ENCODE measurements around the gene ACP1. TPM values are rescaled to one million over a fixed set of nuclear protein-coding genes. Genes with fewer than 3 reads are reported as not detected.
"Not testable (repeated sequence)": the region's sequence is repeated elsewhere in the genome, so short reads cannot be mapped to it uniquely, and the experiment has no call there.

Gene ACP1
- total RNA-seq, 2 experiments from 2014 or later, result 89.7 to 93.2 TPM

DNA sequence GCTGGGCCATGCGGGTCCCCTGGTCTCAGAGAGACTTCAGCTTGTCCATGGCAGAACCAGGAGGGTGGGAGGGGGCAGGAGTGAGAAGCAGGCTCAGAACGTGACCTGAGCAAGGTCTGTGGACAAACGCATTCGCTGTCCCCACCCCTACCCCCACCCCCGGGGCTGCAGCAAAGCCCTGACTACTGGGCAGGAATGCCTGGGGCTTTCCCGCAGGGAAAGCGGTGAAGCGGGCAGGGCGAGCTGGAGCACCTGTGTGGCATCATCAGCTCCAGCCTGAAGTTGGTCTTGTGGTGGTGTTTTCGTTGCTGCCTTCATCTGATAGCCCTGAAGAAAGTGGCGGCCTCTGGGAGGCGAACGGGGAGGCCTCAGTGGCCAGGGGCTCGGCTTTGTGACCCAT is 49.2 kb downstream of the ACP1 start:
- no peak overlapping the region for H3K27ac Mint-ChIP-seq
- no peaks in the 10 kb centered on the region for H3K9me3 Mint-ChIP-seq
- intact Hi-C loops (cut with DNase I, micrococcal nuclease), result no loop called here
- DNase-seq, result no peak
- Histone ChIP-seq H3K36me3 (ENCODE audit: insufficient read depth, low read length) (no peaks in the 10 kb centered on the region), H3K9me3 (ENCODE audit: control insufficient read depth in 1 of 2, insufficient read depth in 1 of 2, low read length in 2 of 2) (peaks cover 0 to 13% of the 10 kb centered on the region in 2 experiments), H3K27me3 (ENCODE audit: control insufficient read depth in 1 of 2, insufficient read depth in 2 of 2, low read length in 2 of 2) (no peaks in the 10 kb centered on the region), H3K27ac (ENCODE audit: low read depth in 1 of 2, low read length in 2 of 2) (no peak overlapping the region), H3K4me3 (ENCODE audit: low read length) (no peak overlapping the region), H3K4me1 (ENCODE audit: insufficient read depth, low read length) (no peaks in the 10 kb centered on the region)
- ATAC-seq (ENCODE audit: poor library complexity), result no peak
- peaks cover 10% of the 10 kb centered on the region for H3K4me1 Mint-ChIP-seq (ENCODE audit: low read depth)
- CTCF ChIA-PET, result no interaction called here
- POLR2A ChIA-PET, result no interaction called here
- H3K4me3 Mint-ChIP-seq, result no peak overlapping the region
- TF ChIP-seq, protein P1, sequence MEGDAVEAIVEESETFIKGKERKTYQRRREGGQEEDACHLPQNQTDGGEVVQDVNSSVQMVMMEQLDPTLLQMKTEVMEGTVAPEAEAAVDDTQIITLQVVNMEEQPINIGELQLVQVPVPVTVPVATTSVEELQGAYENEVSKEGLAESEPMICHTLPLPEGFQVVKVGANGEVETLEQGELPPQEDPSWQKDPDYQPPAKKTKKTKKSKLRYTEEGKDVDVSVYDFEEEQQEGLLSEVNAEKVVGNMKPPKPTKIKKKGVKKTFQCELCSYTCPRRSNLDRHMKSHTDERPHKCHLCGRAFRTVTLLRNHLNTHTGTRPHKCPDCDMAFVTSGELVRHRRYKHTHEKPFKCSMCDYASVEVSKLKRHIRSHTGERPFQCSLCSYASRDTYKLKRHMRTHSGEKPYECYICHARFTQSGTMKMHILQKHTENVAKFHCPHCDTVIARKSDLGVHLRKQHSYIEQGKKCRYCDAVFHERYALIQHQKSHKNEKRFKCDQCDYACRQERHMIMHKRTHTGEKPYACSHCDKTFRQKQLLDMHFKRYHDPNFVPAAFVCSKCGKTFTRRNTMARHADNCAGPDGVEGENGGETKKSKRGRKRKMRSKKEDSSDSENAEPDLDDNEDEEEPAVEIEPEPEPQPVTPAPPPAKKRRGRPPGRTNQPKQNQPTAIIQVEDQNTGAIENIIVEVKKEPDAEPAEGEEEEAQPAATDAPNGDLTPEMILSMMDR (IDR thresholded peaks at IDR 0.05), result no peak
- peaks cover 12% of the 10 kb centered on the region for H3K27me3 Mint-ChIP-seq
- no peaks in the 10 kb centered on the region for H3K36me3 Mint-ChIP-seq (ENCODE audit: low read depth)

DNA sequence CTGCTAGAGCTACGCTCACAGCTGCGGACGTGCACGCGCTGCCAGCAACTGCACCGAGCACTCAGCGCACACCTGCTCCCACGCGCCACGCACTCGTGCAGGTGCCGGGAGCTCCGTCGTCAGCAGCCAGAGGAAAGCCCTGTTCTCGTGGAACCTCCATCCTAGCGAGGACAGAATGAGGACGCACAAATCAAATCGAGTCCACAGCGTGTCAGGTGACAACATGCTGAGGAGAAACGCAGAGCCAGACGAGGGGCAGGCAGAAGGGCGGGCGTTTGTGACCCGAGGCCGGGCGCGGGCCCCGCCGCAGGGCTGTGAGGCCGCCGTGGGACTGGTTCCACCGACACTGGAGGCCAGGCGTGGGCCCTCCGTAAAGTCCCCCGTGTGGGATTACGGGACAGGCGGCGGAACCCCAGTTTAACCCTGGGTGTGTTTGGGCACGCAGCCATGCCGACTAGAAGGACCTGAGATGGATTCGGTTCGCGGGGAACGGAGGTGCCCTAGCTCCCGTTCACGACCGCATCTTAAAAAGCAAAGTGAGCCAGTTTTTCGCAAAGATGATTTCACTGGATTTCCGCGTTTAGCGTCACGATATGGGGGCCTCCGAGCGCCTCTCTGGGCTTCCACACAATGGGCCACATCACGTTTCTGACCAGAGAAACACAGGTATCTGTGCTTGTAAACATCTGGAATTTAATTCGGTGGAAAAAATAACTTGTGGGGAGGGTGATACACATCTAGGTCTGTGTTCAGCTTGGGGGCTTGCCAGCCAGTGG is 50.0 kb downstream of the ACP1 start:
- TF ChIP-seq, protein P1 (IDR thresholded peaks at IDR 0.05), result no peak
- H3K9me3 Mint-ChIP-seq, result no peaks in the 10 kb centered on the region
- ChIA-PET CTCF (interaction anchor here (0.9 kb wide), 1 partner anchor 18 kb away, joined by 3 read pairs; no protein-coding TSS in a partner anchor), POLR2A (no interaction called here)
- Histone ChIP-seq H3K27me3 (ENCODE audit: control insufficient read depth in 1 of 2, insufficient read depth in 2 of 2, low read length in 2 of 2) (no peaks in the 10 kb centered on the region), H3K36me3 (ENCODE audit: insufficient read depth, low read length) (no peaks in the 10 kb centered on the region), H3K4me3 (ENCODE audit: low read length) (no peak overlapping the region), H3K4me1 (ENCODE audit: insufficient read depth, low read length) (no peaks in the 10 kb centered on the region), H3K9me3 (ENCODE audit: control insufficient read depth in 1 of 2, insufficient read depth in 1 of 2, low read length in 2 of 2) (peaks cover 0 to 19% of the 10 kb centered on the region in 2 experiments), H3K27ac (ENCODE audit: low read depth in 1 of 2, low read length in 2 of 2) (no peak overlapping the region)
- intact Hi-C loops (cut with DNase I, micrococcal nuclease), result no loop called here
- no peaks in the 10 kb centered on the region for H3K36me3 Mint-ChIP-seq (ENCODE audit: low read depth)
- ATAC-seq (ENCODE audit: poor library complexity) (no peak), DNase-seq (no peak)
- no peak overlapping the region for H3K4me3 Mint-ChIP-seq
- H3K4me1 Mint-ChIP-seq (ENCODE audit: low read depth), result peaks cover 10% of the 10 kb centered on the region
- no peak overlapping the region for H3K27ac Mint-ChIP-seq
- H3K27me3 Mint-ChIP-seq, result peaks cover 12% of the 10 kb centered on the region

DNA sequence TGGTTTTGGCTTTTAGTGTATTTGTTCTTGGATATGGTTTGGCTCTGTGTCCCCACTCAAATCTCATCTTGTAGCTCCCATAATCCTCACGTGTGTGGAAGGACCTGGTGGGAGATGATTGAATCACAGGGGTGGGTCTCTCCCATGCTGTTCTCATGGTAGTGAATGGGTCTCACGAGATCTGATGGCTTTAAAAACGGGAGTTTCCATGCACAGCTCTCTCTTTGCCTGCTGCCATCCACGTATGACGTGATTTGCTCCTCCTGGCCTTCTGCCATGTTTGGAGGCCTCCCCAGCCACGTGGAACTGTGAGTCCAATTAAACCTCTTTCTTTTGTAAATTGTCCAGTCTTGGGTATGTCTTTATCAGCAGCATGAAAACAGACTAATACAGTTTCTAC is 51.2 kb downstream of the ACP1 start:
- CTCF ChIA-PET; DNase-seq; intact Hi-C loops (cut with DNase I, micrococcal nuclease); H3K4me1 ChIP-seq (ENCODE audit: insufficient read depth, low read length); ATAC-seq (ENCODE audit: poor library complexity); H3K27me3 ChIP-seq (ENCODE audit: control insufficient read depth in 1 of 2, insufficient read depth in 2 of 2, low read length in 2 of 2); H3K27ac ChIP-seq (ENCODE audit: low read depth in 1 of 2, low read length in 2 of 2); POLR2A ChIA-PET; H3K36me3 Mint-ChIP-seq (ENCODE audit: low read depth); H3K4me1 Mint-ChIP-seq (ENCODE audit: low read depth); H3K36me3 ChIP-seq (ENCODE audit: insufficient read depth, low read length); H3K9me3 Mint-ChIP-seq; H3K4me3 ChIP-seq (ENCODE audit: low read length); H3K4me3 Mint-ChIP-seq; H3K27ac Mint-ChIP-seq: not testable (repeated sequence)
- peaks cover 12% of the 10 kb centered on the region for H3K27me3 Mint-ChIP-seq
- peaks cover 0 to 19% of the 10 kb centered on the region in 2 experiments for H3K9me3 ChIP-seq (ENCODE audit: control insufficient read depth in 1 of 2, insufficient read depth in 1 of 2, low read length in 2 of 2)

DNA sequence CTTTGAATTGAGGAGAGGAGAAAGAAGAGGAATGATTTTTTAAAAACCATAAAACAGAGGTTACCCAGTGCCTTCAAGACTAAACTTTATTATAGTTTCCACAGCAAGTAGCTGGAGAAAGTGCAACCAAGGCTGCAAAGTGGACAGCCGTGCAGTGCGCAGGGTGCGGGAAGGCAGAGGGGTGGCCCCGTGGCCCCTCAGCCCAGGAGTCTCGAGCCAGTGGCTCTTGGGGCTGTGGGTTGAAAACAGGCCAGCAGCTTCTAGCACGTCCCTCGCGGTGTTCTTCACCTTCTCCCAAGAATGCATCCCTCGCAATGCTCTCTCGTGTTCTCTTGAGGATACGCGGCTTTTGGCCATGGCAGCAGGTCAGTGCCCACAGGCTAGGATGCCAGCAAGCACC is 51.6 kb downstream of the ACP1 start:
- Mint-ChIP-seq H3K27me3 (peaks cover 12% of the 10 kb centered on the region), H3K9me3 (no peaks in the 10 kb centered on the region), H3K27ac (no peak overlapping the region), H3K36me3 (ENCODE audit: low read depth) (no peaks in the 10 kb centered on the region), H3K4me1 (ENCODE audit: low read depth) (peaks cover 10% of the 10 kb centered on the region), H3K4me3 (no peak overlapping the region)
- no peaks in the 10 kb centered on the region for H3K4me1 ChIP-seq (ENCODE audit: insufficient read depth, low read length)
- no peaks in the 10 kb centered on the region for H3K27me3 ChIP-seq (ENCODE audit: control insufficient read depth in 1 of 2, insufficient read depth in 2 of 2, low read length in 2 of 2)
- no peak for ATAC-seq (ENCODE audit: poor library complexity)
- no peak overlapping the region for H3K27ac ChIP-seq (ENCODE audit: low read depth in 1 of 2, low read length in 2 of 2)
- intact Hi-C loops (cut with DNase I, micrococcal nuclease), result no loop called here
- CTCF ChIA-PET, result no interaction called here
- DNase-seq, result no peak
- TF ChIP-seq, protein P1 (IDR thresholded peaks at IDR 0.05), result no peak
- H3K36me3 ChIP-seq (ENCODE audit: insufficient read depth, low read length), result no peaks in the 10 kb centered on the region
- H3K4me3 ChIP-seq (ENCODE audit: low read length), result no peak overlapping the region
- POLR2A ChIA-PET, result no interaction called here
- H3K9me3 ChIP-seq (ENCODE audit: control insufficient read depth in 1 of 2, insufficient read depth in 1 of 2, low read length in 2 of 2), result peaks cover 0 to 19% of the 10 kb centered on the region in 2 experiments
